ENCODE measurements around the gene ZNF213.

The ZNF213 gene

GRCh38 chr16:3190949-3191353 is 56.1 kb downstream of the ZNF213 start:
- in situ Hi-C loops (cut with MboI; ENCODE audit: low sequenced_read_pairs), result no loop called here
